Sciatic nerve (tissue), 2 donors: ENCODE data around the gene PSENEN. TPM values are rescaled to one million over a fixed set of nuclear protein-coding genes. Genes with fewer than 3 reads are reported as not detected.
A peak's percentile ranks its signal among the peaks of the same experiment; 100 is the strongest.
"Not testable (repeated sequence)": the region's sequence is repeated elsewhere in the genome, so short reads cannot be mapped to it uniquely, and the experiment has no call there.

ENCODE experiments used
- ATAC-seq: fragments of 200-7000 bp; cut with Tn5 transposase; one replicate; pipeline ENCODE4 v1.9.1; 2020; ENCODE audit warnings: mild to moderate bottlenecking, moderate library complexity
- DNase-seq: peaks from one replicate; pipeline ENCODE4 v3.0.0-alpha.2; 2020; ENCODE audit warnings: low spot score
- intact Hi-C: fragments of 100-400 bp; cut with DNase I; formaldehyde crosslinking; loops from one replicate; pipeline ENCODE4 v1.14.2; 2022
- total RNA-seq: library from RNA; stranded (reverse); fragmentation: NEBNext Ultra II Directional; extraction: Animal tissue kit (Norgen Biotek cat#: 25700); gene quantifications from one replicate; pipeline ENCODE4 v1.2.1, GENCODE V29; 2021
- donor health status: DM: no; HTN: no; CAD: no.
- donor health status: DM: no; HTN: no; CAD: no.

PSENEN gene
- total RNA-seq, 1 donor from 2014 or later, result 45.6 TPM

DNA sequence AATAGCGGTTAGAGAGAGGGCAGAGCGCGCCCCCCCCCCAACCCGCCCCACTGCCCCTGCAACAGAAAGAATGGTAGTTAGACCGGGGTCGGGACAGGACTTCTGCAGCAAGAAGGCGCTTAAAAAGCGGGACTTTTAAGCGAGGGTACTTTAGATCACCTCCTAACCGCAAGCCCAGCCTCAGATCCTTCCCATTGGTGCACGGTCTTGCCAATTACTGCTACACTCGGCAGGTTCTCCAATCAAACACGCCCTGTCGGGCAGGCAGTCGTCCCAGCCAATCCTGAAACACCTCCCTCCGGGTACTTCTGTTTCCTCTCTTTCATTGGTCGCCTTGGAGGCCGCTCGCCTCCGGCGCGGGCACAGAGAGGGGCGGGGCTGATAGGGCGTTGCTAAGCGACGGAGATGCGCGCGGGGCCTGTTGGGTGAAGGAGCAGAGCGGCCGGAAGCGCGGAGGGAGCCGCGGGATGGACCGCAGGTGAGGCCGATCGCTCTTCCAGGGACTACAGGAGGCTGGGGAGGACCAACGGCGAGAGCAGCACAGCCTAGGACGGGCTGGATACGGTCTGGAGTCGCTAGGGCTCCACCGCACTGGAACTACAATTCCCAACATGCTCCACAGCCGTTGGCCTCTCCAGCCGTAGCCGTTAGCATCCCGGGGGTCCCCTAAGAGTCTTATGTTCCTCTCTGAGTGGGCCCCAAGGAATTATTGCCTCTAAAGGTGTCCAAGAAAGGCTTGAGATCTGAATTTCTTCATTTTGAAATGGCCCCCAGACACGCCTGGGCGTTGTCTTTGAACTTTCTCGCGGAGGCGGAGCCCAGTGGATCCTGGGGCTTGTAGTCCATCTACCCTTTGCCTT lies 12.5 kb downstream of the PSENEN start, which contains the start of gene PROSER3:
TSS of gene PROSER3 (plus strand) at position 428 of the 860 bp plus-strand sequence. CDS start at position 468, 40 bp downstream.
- peak; percentile 99 for DNase-seq
- peak; percentile 90 for ATAC-seq
- intact Hi-C loops, result no loop called here

DNA sequence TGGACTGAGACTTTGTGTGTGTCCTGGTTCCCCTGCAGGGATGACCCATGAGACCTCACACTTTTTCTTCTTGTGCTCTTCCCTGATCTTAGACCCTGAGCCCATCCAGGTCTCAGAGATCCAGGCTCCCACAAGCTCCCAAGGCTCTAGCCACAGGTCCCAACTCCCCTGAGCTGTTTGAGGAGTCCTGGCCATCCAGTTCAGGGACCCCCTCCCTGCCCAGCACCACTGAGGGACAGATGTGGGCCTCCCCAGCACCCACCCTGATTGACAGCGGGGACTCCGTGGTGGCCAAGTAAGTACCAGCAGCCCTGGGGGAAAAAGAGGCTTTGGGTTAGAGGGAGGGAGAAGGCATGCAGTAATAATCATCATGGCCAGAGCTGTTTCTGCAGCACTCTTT lies 14.2 kb downstream of the PSENEN start:
- intact Hi-C loops, result no loop called here
- DNase-seq (no peak), ATAC-seq (no peak)

DNA sequence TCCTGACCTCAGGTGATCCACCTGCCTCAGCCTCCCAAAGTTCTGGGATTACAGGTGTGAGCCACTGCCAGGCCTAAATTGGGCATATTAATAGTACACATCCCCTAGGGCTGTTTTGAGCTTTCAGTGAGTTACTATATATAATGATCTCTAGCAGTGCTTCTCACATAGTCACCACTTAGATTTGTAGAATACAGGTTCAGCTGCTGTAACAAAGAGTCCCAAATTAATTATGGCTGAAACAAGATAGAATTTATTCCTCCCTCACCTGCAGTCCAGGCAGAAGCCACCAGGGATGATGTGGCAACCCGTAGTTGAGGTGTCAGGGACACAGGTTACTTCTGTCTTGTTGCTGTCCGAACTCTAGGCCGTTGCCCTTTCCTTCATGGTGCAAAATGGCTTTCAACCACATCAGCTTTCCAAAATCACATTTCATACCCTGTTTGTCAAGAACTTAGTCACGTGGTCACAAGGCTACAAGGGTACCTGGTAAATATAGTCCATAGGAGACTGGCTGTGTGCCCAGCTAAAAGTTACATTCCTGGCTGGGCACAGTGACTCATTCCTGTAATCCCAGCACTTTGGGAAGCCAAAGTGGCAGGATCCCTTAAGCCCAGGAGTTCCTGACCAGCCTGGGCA lies 15.4 kb downstream of the PSENEN start:
- ATAC-seq, result no peak
- intact Hi-C loops, result no loop called here
- DNase-seq, result no peak

DNA sequence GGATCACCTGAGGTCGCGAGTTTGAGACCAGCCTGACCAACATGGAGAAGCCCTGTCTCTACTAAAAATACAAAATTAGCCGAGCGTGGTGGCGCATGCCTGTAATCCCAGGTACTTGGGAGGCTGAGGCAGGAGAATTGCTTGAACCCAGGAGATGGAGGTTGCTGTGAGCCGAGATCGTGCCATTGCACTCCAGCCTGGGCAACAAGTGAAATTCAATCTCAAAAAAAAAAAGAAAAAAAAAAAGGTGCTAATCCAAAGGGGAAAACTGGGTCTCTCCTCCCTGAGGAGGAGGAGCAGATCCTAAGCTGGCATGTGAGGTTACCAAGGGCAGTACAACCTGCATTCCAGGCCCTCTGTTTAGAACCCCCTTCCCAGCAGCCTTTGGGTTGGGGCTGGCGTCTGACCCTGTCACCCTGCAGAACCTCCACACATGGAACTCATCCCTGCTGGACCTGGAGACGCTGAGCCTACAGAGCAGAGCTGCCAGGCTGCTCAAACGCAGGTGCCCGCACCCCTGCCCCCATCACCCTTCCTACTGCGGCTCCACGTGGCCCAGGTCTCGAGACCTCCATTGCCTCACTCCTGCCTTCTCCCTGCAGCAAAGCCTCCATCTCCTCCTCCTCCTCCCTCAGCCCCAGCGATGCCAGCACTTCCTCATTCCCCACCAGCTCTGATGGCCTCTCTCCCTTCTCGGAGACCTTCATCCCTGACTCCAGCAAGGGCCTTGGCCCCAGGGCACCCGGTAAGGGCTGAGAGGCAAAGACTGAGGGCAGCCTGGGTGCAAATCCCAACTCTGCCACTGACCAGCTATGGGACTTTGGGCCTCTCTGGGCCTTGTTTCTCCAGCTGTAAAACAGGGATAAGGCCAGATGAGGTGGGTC lies 19.2 kb downstream of the PSENEN start:
- DNase-seq, result no peak
- ATAC-seq, result no peak
- intact Hi-C loops, result no loop called here

DNA sequence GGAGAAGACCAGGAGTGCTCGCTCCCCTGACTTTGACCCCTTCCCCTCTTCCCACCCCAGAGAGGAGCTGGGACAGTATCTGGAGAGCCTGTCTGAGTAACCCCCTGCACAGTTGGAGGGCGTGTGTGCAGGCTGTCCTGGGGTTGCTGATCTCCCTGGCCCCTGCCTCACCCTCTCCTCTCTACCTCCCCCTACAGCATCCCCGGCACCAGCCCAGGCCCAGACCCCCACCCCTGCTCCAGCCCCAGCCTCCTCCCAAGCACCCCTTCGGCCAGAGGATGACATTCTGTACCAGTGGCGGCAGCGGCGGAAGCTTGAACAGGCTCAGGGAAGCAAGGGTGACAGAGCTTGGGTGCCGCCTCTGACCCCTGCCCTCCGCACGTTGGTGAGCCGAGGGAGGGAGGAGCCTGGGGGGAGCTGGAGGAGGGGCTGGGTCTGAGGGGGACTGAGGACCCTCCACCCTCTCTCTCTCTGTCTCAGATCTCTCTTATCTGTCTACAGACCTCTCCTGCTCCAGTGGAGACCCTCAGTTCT lies 21.2 kb downstream of the PSENEN start:
- DNase-seq, result no peak
- intact Hi-C loops, result no loop called here
- no peak for ATAC-seq

DNA sequence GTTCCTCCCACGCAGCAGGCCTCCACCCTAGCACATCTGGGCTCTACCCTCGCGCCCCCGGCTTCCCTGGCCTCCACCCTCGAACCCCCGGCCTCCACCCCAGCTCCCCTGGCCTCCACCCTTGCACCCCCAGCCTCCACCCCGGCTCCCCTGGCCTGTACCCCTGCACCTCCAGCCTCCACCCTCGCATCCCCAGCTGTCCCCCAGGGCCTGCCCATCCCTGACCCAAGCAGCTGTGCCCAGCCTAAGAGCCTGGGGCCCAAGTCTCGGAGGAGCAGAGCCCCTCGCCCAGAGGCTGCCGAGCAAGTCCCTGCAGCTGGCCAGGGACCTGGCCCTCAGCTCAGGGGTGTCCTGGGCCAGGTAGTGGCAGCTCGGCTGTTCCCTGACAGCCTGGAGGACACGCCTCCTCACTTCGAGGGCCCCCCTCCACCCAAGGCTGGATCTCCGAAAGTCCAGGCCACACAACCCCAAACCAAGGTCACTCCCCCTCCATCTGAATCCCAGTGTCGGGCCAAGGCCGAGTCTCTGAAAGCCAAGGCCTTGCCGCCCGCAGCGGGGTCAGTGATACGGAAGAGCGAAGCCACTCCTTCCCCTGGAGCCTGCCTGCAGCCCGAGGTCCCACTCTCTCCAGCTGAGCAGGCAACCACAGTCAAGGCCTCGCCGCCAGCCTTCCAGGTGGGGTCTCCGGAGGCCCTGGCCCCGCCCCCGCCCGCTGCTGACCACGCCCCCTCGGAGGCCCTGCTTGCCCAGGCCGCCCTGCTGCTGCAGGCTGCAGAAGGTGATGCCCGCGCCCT lies 22.0 kb downstream of the PSENEN start:
- peak; percentile 56 for ATAC-seq
- peak; percentile 58 for DNase-seq
- intact Hi-C loops, result no loop called here

DNA sequence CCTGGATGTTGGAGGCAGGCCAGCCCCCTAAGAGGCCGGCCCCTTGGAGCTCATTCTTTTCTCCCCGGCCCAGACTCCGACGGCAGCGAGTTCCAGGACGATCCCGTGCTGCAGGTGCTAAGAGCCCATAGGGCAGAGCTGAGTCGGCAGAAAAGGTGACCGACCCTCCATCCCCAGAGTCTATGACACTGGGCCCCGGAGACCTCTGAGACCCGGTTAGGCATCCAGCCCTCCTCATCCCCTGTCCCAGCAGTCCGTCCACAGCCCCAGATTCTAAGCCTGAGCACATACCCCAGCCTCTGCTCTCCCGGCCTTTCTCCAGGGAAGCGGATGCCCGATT lies 22.6 kb downstream of the PSENEN start:
- ATAC-seq, result no peak
- DNase-seq, result no peak
- intact Hi-C loops, result no loop called here

DNA sequence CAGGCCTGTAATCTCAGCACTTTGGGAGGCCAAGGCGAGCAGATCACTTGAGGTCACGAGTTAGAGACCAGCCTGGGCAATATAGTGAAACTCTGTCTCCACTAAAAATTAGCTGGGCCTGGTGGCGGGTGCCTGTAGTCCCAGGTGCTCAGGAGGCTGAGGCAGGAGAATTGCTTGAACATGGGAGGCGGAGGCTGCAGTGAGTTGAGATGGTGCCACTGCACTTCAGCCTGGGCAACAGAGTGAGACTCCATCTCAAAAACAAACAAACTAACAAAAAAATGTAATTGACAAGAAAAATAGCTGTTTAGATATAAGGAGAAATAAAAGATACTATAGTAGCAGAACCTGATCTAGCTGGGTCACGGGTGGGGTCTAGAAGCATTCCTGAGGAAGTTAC lies 26.9 kb downstream of the PSENEN start:
- DNase-seq, ATAC-seq, intact Hi-C loops: not testable (repeated sequence)

DNA sequence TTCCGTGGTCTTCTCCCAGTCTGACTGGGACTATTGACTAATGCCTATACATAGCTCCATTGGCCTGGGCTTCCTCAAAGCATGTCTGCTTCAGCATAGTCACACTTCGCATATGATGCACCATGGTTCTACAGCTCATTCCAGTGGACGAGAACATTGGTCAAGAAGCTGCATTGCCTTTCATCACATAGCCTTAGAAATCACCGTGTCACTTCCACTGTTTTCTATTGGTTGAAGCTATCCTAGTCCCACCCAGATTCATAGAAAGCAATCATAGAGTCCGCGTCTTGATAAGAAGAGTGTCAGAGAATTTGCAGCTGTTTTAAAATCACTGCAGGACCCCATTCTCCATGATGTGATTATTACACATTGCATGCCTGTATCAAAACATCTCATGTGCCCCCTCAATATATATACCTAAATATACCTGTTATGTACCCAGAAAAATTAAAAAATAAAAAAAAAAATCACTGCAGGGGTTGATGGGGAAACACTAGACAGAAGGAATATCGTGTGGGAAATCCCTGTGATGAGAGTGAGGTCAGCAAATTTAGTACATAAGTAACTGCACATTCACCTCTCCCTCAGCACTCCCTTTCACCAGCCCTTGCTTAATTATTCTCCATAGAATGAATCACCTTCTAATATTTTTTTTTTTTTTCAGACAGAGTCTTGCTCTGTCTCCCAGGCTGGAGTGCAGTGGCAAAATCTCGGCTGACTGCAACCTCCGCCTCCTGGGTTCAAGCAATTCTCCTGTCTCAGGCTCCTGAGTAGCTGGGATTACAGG lies 27.8 kb downstream of the PSENEN start:
- ATAC-seq (no peak), DNase-seq (no peak)
- intact Hi-C loops, result no loop called here

DNA sequence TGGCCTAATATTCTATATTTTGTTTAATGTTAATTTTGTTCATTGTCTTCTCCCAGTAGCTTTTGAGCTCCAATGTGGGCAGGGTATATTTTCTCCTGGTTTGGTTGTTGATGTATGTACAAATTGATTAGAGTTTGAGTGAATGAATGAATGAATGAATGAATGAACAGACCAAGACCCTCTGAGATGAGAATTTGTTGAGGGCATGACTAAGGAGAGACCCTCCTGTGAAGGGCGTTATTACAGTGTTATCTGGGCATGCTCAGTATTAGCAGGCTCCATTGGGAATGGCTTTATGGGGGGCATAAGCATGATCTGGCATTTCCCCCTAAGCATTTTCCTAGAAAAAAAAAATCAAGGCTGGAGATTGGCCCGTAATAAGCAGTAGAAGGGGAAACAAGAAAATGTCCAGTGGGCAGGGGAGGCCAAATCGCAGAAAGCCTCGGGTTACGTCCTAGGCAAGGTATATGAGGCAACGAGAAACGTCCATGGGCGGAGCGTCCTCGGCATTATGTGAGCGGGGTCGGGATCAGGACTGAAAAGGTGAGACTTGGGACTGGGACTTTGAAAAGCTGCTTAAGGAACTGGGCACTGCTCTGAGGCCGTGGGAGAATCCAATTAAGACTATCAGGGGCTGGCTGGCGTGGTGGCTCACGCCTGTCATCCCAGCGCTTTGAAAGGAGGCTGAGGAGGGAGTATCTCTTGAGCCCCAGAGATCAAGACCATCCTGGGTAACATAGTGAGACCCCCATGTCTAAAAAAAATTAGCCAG lies 29.0 kb downstream of the PSENEN start:
- ATAC-seq, result no peak
- DNase-seq, result no peak

DNA sequence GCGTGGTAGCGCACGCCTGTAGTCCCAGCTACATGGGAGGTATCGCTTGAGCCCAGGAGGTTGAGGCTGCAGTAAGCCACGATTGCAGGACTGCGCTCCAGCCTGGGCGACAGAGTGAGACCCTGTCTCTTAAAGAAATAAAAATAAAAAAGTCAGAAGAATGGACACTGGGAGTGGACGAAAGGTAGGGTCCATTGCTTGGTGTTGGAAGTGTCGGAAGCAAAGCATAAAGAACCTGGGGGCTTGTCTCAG lies 29.5 kb downstream of the PSENEN start:
- DNase-seq (no peak), ATAC-seq (peak; percentile 3)
- intact Hi-C loops, result no loop called here

More for the DNA sequence above, 29.0 kb downstream of the PSENEN start:
- intact Hi-C loops, result no loop called here

DNA sequence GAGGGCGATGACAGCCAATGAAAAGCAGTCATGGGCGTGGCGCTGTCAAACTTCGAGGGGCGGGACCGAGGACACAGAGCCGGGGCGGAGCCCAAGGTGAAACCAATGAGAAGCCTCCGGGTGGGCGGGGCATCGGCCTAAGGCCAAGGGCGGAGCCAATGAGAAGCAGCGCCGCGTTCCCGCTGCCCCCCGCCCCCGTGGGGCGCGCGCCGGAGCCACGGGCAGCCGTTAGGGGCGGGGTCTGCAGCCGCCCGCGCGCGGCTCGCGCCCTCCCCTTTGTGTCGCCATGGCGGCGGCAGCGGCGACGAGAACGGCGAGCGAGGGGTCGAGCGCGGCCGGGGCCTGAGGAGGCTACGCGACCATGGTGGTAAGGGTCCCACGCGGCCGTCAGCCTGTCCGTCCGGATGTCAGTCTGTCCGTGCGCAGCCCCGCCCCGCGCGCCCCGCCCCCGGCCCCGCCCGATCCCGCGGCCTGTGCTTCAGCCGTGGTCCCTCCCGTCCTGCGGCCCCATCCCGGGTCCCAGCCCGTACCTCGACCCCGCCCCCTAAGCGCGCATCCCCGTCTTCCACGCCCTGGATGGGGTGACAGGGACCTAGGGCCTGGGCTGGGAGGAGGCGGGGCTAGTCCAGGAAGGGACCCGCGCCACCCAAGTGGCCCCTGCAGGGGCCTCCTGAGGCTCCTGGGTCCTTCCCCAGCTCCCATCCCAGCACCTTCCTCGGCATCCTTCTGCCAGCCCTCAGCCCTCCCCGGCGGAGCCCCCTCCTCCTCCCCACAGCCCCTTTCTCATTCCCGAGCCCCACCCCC lies 30.0 kb downstream of the PSENEN start, which contains the start of gene ARHGAP33:
TSS of gene ARHGAP33 (plus strand) at position 267 of the 804 bp plus-strand sequence. CDS start at position 362, 95 bp downstream.
- intact Hi-C loops, result no loop called here
- ATAC-seq (peak; percentile 98), DNase-seq (peak; percentile 100)

DNA sequence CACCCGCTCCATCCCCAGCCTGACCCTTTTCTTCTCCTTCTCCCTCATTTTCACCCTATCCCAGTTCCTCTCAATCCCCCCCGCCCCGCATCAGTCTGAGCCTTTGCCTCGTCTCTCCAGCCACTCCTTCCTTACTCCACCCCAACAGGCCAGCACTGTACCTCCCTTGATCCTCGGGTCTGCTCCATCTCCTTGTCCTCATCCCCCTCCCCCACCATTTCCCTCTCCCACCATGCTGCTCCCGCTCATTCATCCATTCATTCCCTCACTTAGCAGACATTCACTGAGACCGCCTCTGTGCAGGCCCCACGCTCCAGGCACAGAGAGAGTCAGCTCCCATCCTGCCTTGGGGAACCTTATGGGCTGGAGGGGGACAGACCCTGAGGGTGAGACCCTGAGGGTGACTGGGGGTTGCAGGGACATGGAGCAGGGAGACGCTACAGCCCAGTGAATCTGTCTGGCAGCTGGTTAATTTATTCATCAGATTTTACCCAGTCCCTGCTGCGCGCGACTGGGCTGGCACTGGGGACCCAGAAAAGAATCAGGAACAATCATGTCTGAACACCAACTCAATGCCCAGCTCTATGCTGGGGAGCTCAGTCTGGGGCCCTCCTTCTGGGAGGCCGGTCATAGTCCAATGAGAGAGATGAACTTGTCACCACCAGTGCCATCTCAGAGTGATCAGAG lies 30.8 kb downstream of the PSENEN start:
- no peak for ATAC-seq
- DNase-seq, result no peak
- intact Hi-C loops, result no loop called here

DNA sequence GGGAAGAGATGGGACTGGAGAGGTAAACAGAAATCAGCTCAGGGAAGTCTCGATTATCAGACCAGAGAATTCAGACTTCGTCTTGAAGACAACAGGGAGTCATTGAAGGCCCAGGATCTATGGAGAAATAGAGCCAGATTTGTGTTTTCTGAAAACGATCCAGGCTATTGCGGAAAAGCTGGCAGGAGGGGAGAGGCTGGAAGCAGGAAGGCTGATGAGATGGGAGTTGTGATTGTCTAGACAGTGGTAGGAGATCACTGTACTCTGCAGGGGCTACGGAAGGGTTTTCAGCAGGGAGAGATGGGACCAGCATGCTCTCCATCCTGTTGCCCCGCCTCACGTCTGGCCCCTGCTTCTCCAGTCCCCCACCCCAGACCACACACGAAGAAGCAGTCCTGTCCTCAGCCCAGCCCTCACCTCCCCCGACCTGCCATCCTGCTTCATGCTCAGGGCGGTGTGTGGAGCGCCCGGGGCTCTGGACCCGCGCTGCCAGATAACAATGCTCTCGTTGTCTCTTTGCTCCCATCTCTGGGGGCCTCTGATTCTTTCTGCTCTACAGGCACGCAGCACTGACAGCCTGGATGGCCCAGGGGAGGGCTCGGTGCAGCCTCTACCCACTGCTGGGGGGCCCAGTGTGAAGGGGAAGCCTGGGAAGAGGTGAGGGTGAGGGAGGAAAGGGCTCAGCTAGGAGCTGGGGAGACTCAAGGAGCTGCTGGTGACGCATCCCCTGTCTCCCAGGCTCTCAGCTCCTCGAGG lies 31.8 kb downstream of the PSENEN start:
- ATAC-seq, result peak; percentile 39
- intact Hi-C loops, result no loop called here
- no peak for DNase-seq

DNA sequence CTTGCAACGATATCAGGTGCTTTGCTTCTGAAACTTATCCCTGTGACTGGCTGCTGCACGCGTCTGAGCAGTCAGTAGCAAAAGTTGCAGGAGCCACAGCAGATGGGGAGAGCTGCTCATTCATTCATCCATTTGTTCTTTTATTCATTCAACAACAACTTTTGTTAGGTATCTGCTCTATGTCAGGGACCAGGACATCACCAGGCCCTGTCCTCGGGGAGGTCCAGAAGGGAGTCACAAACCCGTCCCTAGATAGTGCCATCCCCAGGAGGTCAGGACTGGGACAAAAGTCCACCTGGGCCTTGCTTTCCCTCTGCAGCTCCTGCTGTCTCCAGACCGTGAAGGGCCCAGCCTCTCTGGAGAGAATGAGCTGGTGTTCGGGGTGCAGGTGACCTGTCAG lies 32.5 kb downstream of the PSENEN start:
- intact Hi-C loops, result no loop called here

More for the DNA sequence above, 32.5 kb downstream of the PSENEN start:
- DNase-seq, result no peak
- ATAC-seq, result no peak
